H9 (cell line): ENCODE data around the gene EDRF1. TPM values are rescaled to one million over a fixed set of nuclear protein-coding genes. Genes with fewer than 3 reads are reported as not detected.

Experiments
- DNase-seq: peaks from one replicate; pipeline ENCODE4 v3.0.0-alpha.2; 2017
- H2AFZ ChIP-seq: one replicate; pipeline ENCODE4 v1.6.1; 2013; ENCODE audit warnings: mild to moderate bottlenecking, low read length, control low read depth, moderate library complexity
- H2AK5ac ChIP-seq: 2 replicates; pipeline ENCODE4 v1.6.1; 2013; ENCODE audit warnings: low read length, control low read depth, mixed read lengths; ENCODE audit not compliant: insufficient read length
- H2BK120ac ChIP-seq: one replicate; pipeline ENCODE4 v1.6.1; 2013; ENCODE audit warnings: low read depth, mild to moderate bottlenecking, low read length, control low read depth, inconsistent platforms; ENCODE audit not compliant: poor library complexity, severe bottlenecking
- H2BK12ac ChIP-seq: 2 replicates; pipeline ENCODE4 v1.6.1; 2013; ENCODE audit warnings: low read length, control low read depth, mixed read lengths, low read depth; ENCODE audit not compliant: insufficient read length
- H2BK15ac ChIP-seq: 2 replicates; pipeline ENCODE4 v1.6.1; 2013; ENCODE audit warnings: low read depth, low read length, control low read depth
- H2BK20ac ChIP-seq: one replicate; pipeline ENCODE4 v1.6.1; 2013; ENCODE audit warnings: low read depth, mild to moderate bottlenecking, low read length, control low read depth, inconsistent platforms; ENCODE audit not compliant: poor library complexity, severe bottlenecking
- H2BK5ac ChIP-seq: 2 replicates; pipeline ENCODE4 v1.6.1; 2013; ENCODE audit warnings: low read length, control low read depth, mixed read lengths; ENCODE audit not compliant: insufficient read length
- H3K14ac ChIP-seq: 2 replicates; pipeline ENCODE4 v1.6.1; 2013; ENCODE audit warnings: low read length, control low read depth; ENCODE audit not compliant: insufficient read depth
- H3K18ac ChIP-seq: 2 replicates; pipeline ENCODE4 v1.6.1; 2013; ENCODE audit warnings: low read depth, mild to moderate bottlenecking, mixed read lengths, low read length, control low read depth; ENCODE audit not compliant: insufficient read length
- H3K23ac ChIP-seq: 2 replicates; pipeline ENCODE4 v1.6.1; 2013; ENCODE audit warnings: low read length, control low read depth, mixed read lengths, low read depth; ENCODE audit not compliant: insufficient read length
- H3K23me2 ChIP-seq: 2 replicates; pipeline ENCODE4 v1.6.1; 2013; ENCODE audit warnings: low read depth, mild to moderate bottlenecking, mixed read lengths, low read length, control low read depth; ENCODE audit not compliant: insufficient read length, poor library complexity, severe bottlenecking
- H3K27ac ChIP-seq: 2 replicates; pipeline ENCODE4 v1.5.1; 2013; ENCODE audit warnings: low read length, control low read depth, mixed read lengths, low read depth; ENCODE audit not compliant: insufficient read length
- H3K27me3 ChIP-seq: 2 replicates; pipeline ENCODE4 v1.6.1; 2013; ENCODE audit warnings: low read length, control low read depth, inconsistent platforms; ENCODE audit not compliant: insufficient read depth
- H3K4ac ChIP-seq: 2 replicates; pipeline ENCODE4 v1.6.1; 2013; ENCODE audit warnings: low read depth, mild to moderate bottlenecking, control low read depth, inconsistent platforms, low read length, moderate library complexity
- H3K4me1 ChIP-seq: 2 replicates; pipeline ENCODE4 v1.6.1; 2013; ENCODE audit warnings: low read length, control low read depth, inconsistent platforms; ENCODE audit not compliant: insufficient read depth
- H3K4me2 ChIP-seq: 2 replicates; pipeline ENCODE4 v1.6.1; 2013; ENCODE audit warnings: low read length, control low read depth, mixed read lengths; ENCODE audit not compliant: insufficient read length, insufficient read depth
- H3K56ac ChIP-seq: 2 replicates; pipeline ENCODE4 v1.6.1; 2013; ENCODE audit warnings: low read depth, mild to moderate bottlenecking, mixed read lengths, low read length, control low read depth; ENCODE audit not compliant: insufficient read length
- H3K79me1 ChIP-seq: 2 replicates; pipeline ENCODE4 v1.6.1; 2013; ENCODE audit warnings: low read depth, mild to moderate bottlenecking, moderate library complexity, low read length, control low read depth, inconsistent platforms; ENCODE audit not compliant: insufficient read depth, poor library complexity, severe bottlenecking
- H3K79me2 ChIP-seq: 2 replicates; pipeline ENCODE4 v1.6.1; 2013; ENCODE audit warnings: low read length, control low read depth, inconsistent platforms; ENCODE audit not compliant: insufficient read depth
- H3K9ac ChIP-seq: 2 replicates; pipeline ENCODE4 v1.6.1; 2013; ENCODE audit warnings: low read length, control low read depth, mixed read lengths; ENCODE audit not compliant: insufficient read length; ENCODE audit errors: extremely low read depth
- H3K9me3 ChIP-seq: one replicate; pipeline ENCODE4 v1.6.1; 2013; ENCODE audit warnings: low read depth, low read length, inconsistent platforms; ENCODE audit not compliant: control insufficient read depth
- H3T11ph ChIP-seq: one replicate; pipeline ENCODE4 v1.6.1; 2013; ENCODE audit warnings: mild to moderate bottlenecking, low read length, control low read depth, inconsistent platforms
- H4K20me1 ChIP-seq: one replicate; pipeline ENCODE4 v1.6.1; 2013; ENCODE audit not compliant: control insufficient read depth, insufficient read length, insufficient read depth
- H4K5ac ChIP-seq: 2 replicates; pipeline ENCODE4 v1.6.1; 2013; ENCODE audit warnings: low read depth, mild to moderate bottlenecking, mixed read lengths, low read length, control low read depth; ENCODE audit not compliant: insufficient read length
- H4K8ac ChIP-seq: replicated peaks from 2 replicates; pipeline ENCODE4 v1.6.1; 2013; ENCODE audit warnings: low read length, control low read depth, mixed read lengths, low read depth; ENCODE audit not compliant: insufficient read length
- H4K91ac ChIP-seq: 2 replicates; pipeline ENCODE4 v1.6.1; 2013; ENCODE audit warnings: low read depth, mild to moderate bottlenecking, moderate library complexity, mixed read lengths, low read length, control low read depth; ENCODE audit not compliant: insufficient read length
- H3K27ac Mint-ChIP-seq, 3 experiments: 2 replicates in 2 of 3; 3 replicates in 1 of 3; pipeline ENCODE4 v1.8.0; 2020 to 2021; ENCODE audit warnings: mixed read lengths in 3 of 3, mild to moderate bottlenecking in 1 of 3, moderate library complexity in 1 of 3
- H3K27me3 Mint-ChIP-seq: 2 replicates; pipeline ENCODE4 v1.8.0; 2021; ENCODE audit warnings: low read depth, mild to moderate bottlenecking, moderate library complexity, mixed read lengths
- H3K36me3 Mint-ChIP-seq, 3 experiments: 2 replicates in 2 of 3; 3 replicates in 1 of 3; pipeline ENCODE4 v1.8.0; 2020 to 2021; ENCODE audit warnings: low read depth in 3 of 3, mixed read lengths in 3 of 3; ENCODE audit not compliant: insufficient read depth in 1 of 3
- H3K4me1 Mint-ChIP-seq, 2 experiments: 2 replicates each; pipeline ENCODE4 v1.8.0; 2020; ENCODE audit warnings: mixed read lengths in 2 of 2
- H3K4me3 Mint-ChIP-seq, 2 experiments: 2 replicates in 1 of 2; 3 replicates in 1 of 2; pipeline ENCODE4 v1.8.0; 2020 to 2021; ENCODE audit warnings: mild to moderate bottlenecking in 2 of 2, mixed read lengths in 2 of 2, moderate library complexity in 1 of 2
- H3K9me3 Mint-ChIP-seq, 2 experiments: 2 replicates in 1 of 2; 3 replicates in 1 of 2; pipeline ENCODE4 v1.8.0; 2020; ENCODE audit warnings: mild to moderate bottlenecking in 2 of 2, mixed read lengths in 2 of 2, moderate library complexity in 1 of 2
- CTCF ChIP-seq: fragments of 200-600 bp; sonication (generic); conservative IDR thresholded peaks from 3 replicates; pipeline ENCODE4 v1.8.0; 2021; ENCODE audit warnings: antibody characterized with exemption, mild to moderate bottlenecking
- WGBS: extraction: QIAGEN DNeasy Blood & Tissue Kit; methylation state at CpG from one replicate; pipeline ENCODE4 v1.1.7; 2013; ENCODE audit warnings: missing lambda C conversion rate, low lambda C conversion rate, mixed read lengths; ENCODE audit not compliant: insufficient read length; ENCODE audit errors: extremely low coverage; 5-methylcytosine and 5-hydroxymethylcytosine counted together
- total RNA-seq: library from RNA; stranded (reverse); gene quantifications from 2 replicates; pipeline ENCODE4 v1.2.1, GENCODE V29; 2021

The EDRF1 gene
- total RNA-seq, 1 experiment from 2014 or later, result 51.0 TPM

GRCh38 chr10:125700355-125700911, 19.1 kb upstream of the EDRF1 start:
- no peak overlapping the region for H3T11ph ChIP-seq
- no peak overlapping the region for H3K18ac ChIP-seq
- H3K9me3 Mint-ChIP-seq, result peaks cover 3 to 6% of the 10 kb centered on the region in 2 experiments; a peak in 3 of 5 replicates
- no peaks in the 10 kb centered on the region for H3K9me3 ChIP-seq
- H3K4me2 ChIP-seq, result no peak overlapping the region
- H4K91ac ChIP-seq, result no peak overlapping the region
- no peak overlapping the region for H3K56ac ChIP-seq
- no peak overlapping the region for H4K8ac ChIP-seq
- no peak overlapping the region for H2BK120ac ChIP-seq
- H3K4me1 Mint-ChIP-seq, result no peaks in the 10 kb centered on the region
- TF ChIP-seq CTCF, result no peak
- H2BK15ac ChIP-seq, result no peak overlapping the region
- no peaks in the 10 kb centered on the region for H3K79me2 ChIP-seq
- no peak overlapping the region for H3K23ac ChIP-seq
- H2AK5ac ChIP-seq, result no peak overlapping the region
- H3K4me3 Mint-ChIP-seq, result no peak overlapping the region
- no peak overlapping the region for H3K14ac ChIP-seq
- no CpG with 5 or more reads among the region's 3 CpGs for WGBS
- H2AFZ ChIP-seq, result no peak overlapping the region
- H3K79me1 ChIP-seq, result no peaks in the 10 kb centered on the region
- H3K23me2 ChIP-seq, result no peaks in the 10 kb centered on the region
- H4K20me1 ChIP-seq, result no peaks in the 10 kb centered on the region
- H3K27ac Mint-ChIP-seq, result no peak overlapping the region
- no peak overlapping the region for H2BK20ac ChIP-seq
- no peak overlapping the region for H3K4ac ChIP-seq
- H3K9ac ChIP-seq, result no peak overlapping the region
- no peaks in the 10 kb centered on the region for H3K27me3 ChIP-seq
- no peak overlapping the region for H3K27ac ChIP-seq
- no peak for DNase-seq
- no peak overlapping the region for H4K5ac ChIP-seq
- no peaks in the 10 kb centered on the region for H3K4me1 ChIP-seq
- H3K36me3 Mint-ChIP-seq, result no peaks in the 10 kb centered on the region; a peak in 1 of 7 replicates
- H3K27me3 Mint-ChIP-seq, result peaks cover 4% of the 10 kb centered on the region
- H2BK12ac ChIP-seq, result no peak overlapping the region
- H2BK5ac ChIP-seq, result no peak overlapping the region
